DND-41 (cell line): ENCODE data around the gene UBE3B.

Source experiments
- ATAC-seq: fragments of 200-7000 bp; cut with Tn5 transposase; 3 replicates; pipeline ENCODE4 v1.9.1; 2021; ENCODE audit warnings: low read depth; ENCODE audit not compliant: insufficient read depth
- DNase-seq: peaks from one replicate; pipeline ENCODE4 v3.0.0-alpha.2; 2020
- H2AFZ ChIP-seq: 2 replicates; pipeline ENCODE4 v1.6.0; 2012; ENCODE audit warnings: low read depth, low read length
- H3K27ac ChIP-seq: 2 replicates; pipeline ENCODE4 v1.5.1; 2012; ENCODE audit warnings: low read length, inconsistent platforms
- H3K27me3 ChIP-seq: fragments of 200-600 bp; sonication (generic); 2 replicates; pipeline ENCODE4 v1.6.0; 2012; ENCODE audit warnings: low read length, mild to moderate bottlenecking, inconsistent platforms; ENCODE audit not compliant: insufficient read depth, poor library complexity
- H3K36me3 ChIP-seq: 2 replicates; pipeline ENCODE4 v1.5.1; 2012; ENCODE audit warnings: low read length, inconsistent platforms; ENCODE audit not compliant: insufficient read depth
- H3K4me1 ChIP-seq: 2 replicates; pipeline ENCODE4 v1.5.1; 2012; ENCODE audit warnings: mild to moderate bottlenecking, low read length; ENCODE audit not compliant: insufficient read depth
- H3K4me2 ChIP-seq: 2 replicates; pipeline ENCODE4 v1.6.0; 2012; ENCODE audit warnings: mild to moderate bottlenecking, moderate library complexity, low read length, inconsistent platforms; ENCODE audit not compliant: insufficient read depth
- H3K4me3 ChIP-seq, 2 experiments: fragments of 200-600 bp in 1 of 2; shearing (Covaris generic) in 1 of 2; 2 replicates each; pipeline ENCODE4 v1.5.1; 2012 to 2016; ENCODE audit warnings: inconsistent platforms in 2 of 2, low read length in 2 of 2, mild to moderate bottlenecking in 2 of 2, low read depth in 1 of 2, moderate library complexity in 1 of 2
- H3K79me2 ChIP-seq: 2 replicates; pipeline ENCODE4 v1.6.0; 2012; ENCODE audit warnings: low read length, inconsistent platforms; ENCODE audit not compliant: insufficient read depth
- H3K9ac ChIP-seq: 2 replicates; pipeline ENCODE4 v1.6.0; 2012; ENCODE audit warnings: low read depth, mild to moderate bottlenecking, inconsistent platforms, low read length, moderate library complexity
- H3K9me3 ChIP-seq: 2 replicates; pipeline ENCODE4 v1.5.1; 2012; ENCODE audit warnings: low read length, moderate library complexity, mild to moderate bottlenecking, inconsistent platforms; ENCODE audit not compliant: insufficient read depth, severe bottlenecking
- H4K20me1 ChIP-seq: 2 replicates; pipeline ENCODE4 v1.6.0; 2012; ENCODE audit warnings: low read length; ENCODE audit not compliant: insufficient read depth
- CTCF ChIP-seq: IDR thresholded peaks from 2 replicates; pipeline ENCODE4 v1.5.1; 2012; ENCODE audit warnings: borderline replicate concordance, low read length, moderate library complexity, mild to moderate bottlenecking; ENCODE audit not compliant: poor library complexity, severe bottlenecking; ENCODE audit errors: extremely low read depth
- EZH2 ChIP-seq: IDR thresholded peaks from 3 replicates; pipeline ENCODE4 v1.6.1; 2012; ENCODE audit warnings: borderline replicate concordance, low read depth, mild to moderate bottlenecking, moderate library complexity, low read length, inconsistent platforms; ENCODE audit not compliant: severe bottlenecking

The UBE3B gene

GRCh38 chr12:109485201-109485600, 7.8 kb downstream of the UBE3B start:
- H3K36me3 ChIP-seq: peaks cover 71% of the 10 kb centered on the region

DNA sequence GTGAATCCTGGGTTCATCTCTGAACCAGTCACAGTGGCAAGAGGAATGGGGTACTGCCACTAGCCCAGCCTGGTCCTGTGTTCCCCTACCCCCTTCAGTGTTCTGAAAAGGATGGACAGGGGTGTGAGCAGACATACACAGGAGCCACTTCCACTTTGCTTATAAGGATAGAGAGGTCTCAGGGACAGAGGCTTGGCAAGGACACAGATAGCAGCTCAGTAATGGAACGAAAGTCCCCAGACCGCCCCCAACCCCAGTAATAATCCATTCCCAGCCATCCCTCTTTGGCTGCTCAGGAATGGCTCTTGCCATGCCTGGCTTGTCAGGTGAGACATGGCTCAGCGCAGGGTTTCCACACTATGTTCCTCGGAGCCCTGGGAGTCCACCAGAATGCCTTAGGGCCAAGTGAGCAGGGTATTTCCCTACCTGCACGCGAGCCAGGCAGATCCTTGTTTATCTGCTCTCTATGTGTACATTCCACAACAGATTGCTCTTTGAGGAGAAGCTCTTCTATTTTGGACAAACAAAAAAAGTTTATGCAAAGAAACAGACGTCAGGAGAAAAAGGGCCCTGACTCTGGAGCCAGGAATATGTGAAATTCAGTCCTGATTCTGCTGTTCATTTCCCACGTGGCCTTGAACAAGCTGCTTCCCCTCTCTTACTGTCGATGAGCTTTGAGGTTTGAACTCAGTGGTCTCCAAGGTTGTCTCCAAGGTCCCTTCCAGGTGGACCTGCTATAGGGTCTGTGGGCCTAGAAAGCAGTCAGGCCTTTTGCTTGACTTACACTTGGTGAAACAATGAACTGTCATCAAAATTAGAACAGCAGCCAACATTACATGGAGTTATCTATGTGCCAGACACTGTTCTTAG, 10.0 kb downstream of the UBE3B start:
- H3K36me3 ChIP-seq: peaks cover 86% of the 10 kb centered on the region
- no peaks in the 10 kb centered on the region for H4K20me1 ChIP-seq
- H3K9ac ChIP-seq: no peak overlapping the region
- no peak overlapping the region for H3K4me2 ChIP-seq
- no peaks in the 10 kb centered on the region for H3K9me3 ChIP-seq
- H3K4me1 ChIP-seq: no peaks in the 10 kb centered on the region
- ATAC-seq (no peak), DNase-seq (no peak)
- no peak for TF ChIP-seq CTCF
- no peak for TF ChIP-seq EZH2
- no peak overlapping the region for H2AFZ ChIP-seq
- no peak overlapping the region for H3K4me3 ChIP-seq
- H3K27me3 ChIP-seq: no peaks in the 10 kb centered on the region
- H3K27ac ChIP-seq: no peak overlapping the region
- no peaks in the 10 kb centered on the region for H3K79me2 ChIP-seq

More at GRCh38 chr12:109485201-109485600, 7.8 kb downstream of the UBE3B start:
- H3K79me2 ChIP-seq: peaks cover 5% of the 10 kb centered on the region; the same call in 1 of the 2 replicates
- no peak overlapping the region for H3K27ac ChIP-seq
- H3K4me3 ChIP-seq: no peak overlapping the region
- H3K4me2 ChIP-seq: no peak overlapping the region
- no peaks in the 10 kb centered on the region for H3K4me1 ChIP-seq
- H3K9me3 ChIP-seq: no peaks in the 10 kb centered on the region
- ATAC-seq (no peak), DNase-seq (no peak)
- H2AFZ ChIP-seq: no peak overlapping the region
- no peaks in the 10 kb centered on the region for H4K20me1 ChIP-seq
- H3K9ac ChIP-seq: no peak overlapping the region
- no peaks in the 10 kb centered on the region for H3K27me3 ChIP-seq
- TF ChIP-seq EZH2 (no peak), CTCF (no peak)

DNA sequence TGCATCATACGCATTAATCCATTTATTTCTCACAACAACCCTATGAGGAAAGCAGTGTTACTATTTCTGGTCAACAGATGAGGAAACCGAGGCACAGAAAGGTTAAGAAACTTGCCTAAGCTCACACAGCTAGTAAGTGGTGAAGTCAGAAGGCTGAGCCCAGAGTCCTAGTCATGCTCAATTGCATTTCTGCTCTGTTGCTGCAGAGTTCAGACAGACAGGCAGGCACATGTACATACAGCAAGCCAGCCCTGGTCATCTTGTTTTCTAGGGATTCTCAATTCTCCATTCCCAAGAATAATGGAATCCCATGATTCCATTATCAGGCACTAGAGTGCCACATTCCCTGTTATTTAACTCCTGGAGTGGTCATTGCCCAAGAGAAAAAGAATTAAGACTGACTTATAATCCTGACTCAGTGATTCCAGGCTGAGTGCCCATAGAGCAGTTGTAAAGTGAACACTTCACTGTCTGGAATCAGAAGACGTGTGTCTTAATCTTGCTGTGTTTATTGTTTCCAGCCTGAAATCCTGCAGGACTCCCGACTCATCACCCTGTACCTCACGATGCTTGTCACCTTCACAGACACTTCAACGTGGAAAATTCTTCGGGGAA, 10.7 kb downstream of the UBE3B start:
- TF ChIP-seq CTCF: no peak
- TF ChIP-seq EZH2: no peak
- Histone ChIP-seq H3K36me3 (peaks cover 90% of the 10 kb centered on the region), H2AFZ (no peak overlapping the region), H3K27me3 (no peaks in the 10 kb centered on the region), H3K27ac (no peak overlapping the region), H4K20me1 (no peaks in the 10 kb centered on the region), H3K9ac (no peak overlapping the region), H3K4me3 (no peak overlapping the region), H3K9me3 (no peaks in the 10 kb centered on the region), H3K79me2 (no peaks in the 10 kb centered on the region), H3K4me1 (no peaks in the 10 kb centered on the region), H3K4me2 (no peak overlapping the region)
- ATAC-seq (no peak), DNase-seq (no peak)
